Superior temporal gyrus (tissue), 1 donor: ENCODE data around the gene TMEM266.

Experiments
- DNase-seq: peaks from one replicate; pipeline ENCODE4 v3.0.0-alpha.2; 2016; ENCODE audit errors: extremely low spot score

TMEM266 gene

GRCh38 chr15:76070192-76070591 lies 10.4 kb downstream of the TMEM266 start:
- no peak for DNase-seq

GRCh38 chr15:76070921-76071635 lies 11.3 kb downstream of the TMEM266 start:
- no peak for DNase-seq

- no peak for DNase-seq
Measured at GRCh38 chr15:76071806-76072205, 12.0 kb downstream of the TMEM266 start.

GRCh38 chr15:76073554-76073953 lies 13.8 kb downstream of the TMEM266 start:
- no peak for DNase-seq

GRCh38 chr15:76075046-76075445 lies 15.3 kb downstream of the TMEM266 start:
- no peak for DNase-seq

GRCh38 chr15:76078285-76078877 lies 18.6 kb downstream of the TMEM266 start:
- DNase-seq, result no peak

GRCh38 chr15:76084256-76084655 lies 24.5 kb downstream of the TMEM266 start:
- no peak for DNase-seq

- DNase-seq, result no peak
Measured at GRCh38 chr15:76098685-76099084, 38.9 kb downstream of the TMEM266 start.

- DNase-seq, result no peak
Measured at GRCh38 chr15:76099388-76099787, 39.6 kb downstream of the TMEM266 start.

- no peak for DNase-seq
Measured at GRCh38 chr15:76100361-76100760, 40.6 kb downstream of the TMEM266 start.

GRCh38 chr15:76101655-76102054 lies 41.9 kb downstream of the TMEM266 start:
- no peak for DNase-seq

GRCh38 chr15:76105391-76105790 lies 45.6 kb downstream of the TMEM266 start:
- no peak for DNase-seq

GRCh38 chr15:76105911-76106310 lies 46.1 kb downstream of the TMEM266 start:
- no peak for DNase-seq

- no peak for DNase-seq
Measured at GRCh38 chr15:76107169-76107568, 47.4 kb downstream of the TMEM266 start.

GRCh38 chr15:76108021-76108723 lies 48.4 kb downstream of the TMEM266 start:
- DNase-seq, result no peak

GRCh38 chr15:76109046-76109445 lies 49.3 kb downstream of the TMEM266 start:
- no peak for DNase-seq

GRCh38 chr15:76114561-76114960 lies 54.8 kb downstream of the TMEM266 start:
- no peak for DNase-seq

GRCh38 chr15:76116138-76116885 lies 56.5 kb downstream of the TMEM266 start:
- DNase-seq, result no peak

- DNase-seq, result no peak
Measured at GRCh38 chr15:76117181-76117580, 57.4 kb downstream of the TMEM266 start.

GRCh38 chr15:76118767-76119166 lies 59.0 kb downstream of the TMEM266 start:
- DNase-seq, result no peak

- DNase-seq, result no peak
Measured at GRCh38 chr15:76123031-76123430, 63.2 kb downstream of the TMEM266 start.

- DNase-seq, result no peak
Measured at GRCh38 chr15:76127169-76127568, 67.4 kb downstream of the TMEM266 start.
